GM18505 (cell line): ENCODE data around the gene CAST.

Experiments used
- ATAC-seq: cut with Tn5 transposase; IDR thresholded peaks from one replicate; pipeline ENCODE4 v1.9.1; 2021; ENCODE audit not compliant: unreplicated experiment
- POLR2A ChIP-seq: IDR thresholded peaks from 4 replicates; pipeline ENCODE4 v1.6.1; 2011; ENCODE audit warnings: borderline replicate concordance; ENCODE audit not compliant: insufficient read depth, insufficient read length; ENCODE audit errors: extremely low read depth

CAST gene

DNA sequence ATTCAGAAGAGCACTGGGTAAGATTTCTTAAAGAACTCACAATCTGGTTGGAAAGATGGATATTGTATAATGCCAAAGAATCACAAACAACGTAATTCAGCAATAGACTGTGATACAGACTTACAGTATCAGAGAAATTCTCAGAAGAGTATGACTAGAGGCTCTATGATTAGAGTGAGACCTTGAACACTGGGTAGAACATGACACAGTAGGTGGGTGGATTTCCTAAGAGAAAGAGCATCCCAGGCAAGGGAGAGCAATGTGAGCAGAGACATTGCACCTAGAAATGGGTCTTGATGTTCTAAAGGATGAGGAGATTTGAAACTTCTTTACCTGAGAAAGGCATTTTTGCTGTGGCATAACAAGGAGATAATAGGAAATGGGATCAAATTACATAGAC lies 27.3 kb upstream of the CAST start:
- TF ChIP-seq POLR2A = no peak
- no peak for ATAC-seq

DNA sequence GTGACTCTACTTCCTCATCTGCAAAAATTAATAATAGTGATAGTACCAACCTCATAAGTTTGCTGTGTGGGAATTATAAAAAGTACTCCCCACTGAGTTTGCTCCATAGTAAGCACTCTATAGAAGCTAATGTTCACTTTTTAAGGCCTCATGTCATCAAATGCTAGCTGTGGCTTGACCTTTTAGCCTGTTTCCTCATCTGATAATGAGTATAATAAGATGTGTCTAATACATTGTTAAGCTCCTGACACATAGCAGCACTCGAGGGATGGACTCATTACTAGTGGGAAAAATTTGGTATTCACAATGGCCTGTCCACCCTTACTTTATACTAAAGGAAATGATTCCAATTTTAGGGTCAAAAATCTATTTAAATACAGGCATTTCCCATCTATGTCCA lies 26.1 kb upstream of the CAST start:
- TF ChIP-seq POLR2A = no peak
- ATAC-seq = no peak

DNA sequence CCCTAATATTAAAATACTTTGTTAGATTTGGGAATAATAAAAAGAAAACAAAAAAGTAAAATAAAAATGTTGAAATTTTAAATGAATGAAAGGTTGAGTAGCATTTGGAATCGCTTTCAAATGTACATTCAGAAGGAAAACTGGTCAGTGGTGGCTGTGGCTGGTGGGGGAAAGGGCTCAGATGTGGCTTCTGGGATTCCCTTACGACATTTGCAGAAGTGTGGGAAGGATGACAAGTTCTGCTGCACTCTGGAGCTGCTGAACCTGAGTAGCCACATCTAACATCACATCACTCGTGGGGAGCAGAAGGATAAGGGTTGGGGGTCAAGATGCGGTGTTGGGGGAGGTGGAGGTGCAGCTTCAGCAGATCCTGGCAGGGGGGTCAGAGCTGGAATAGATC lies 25.6 kb upstream of the CAST start:
- TF ChIP-seq POLR2A = no peak
- no peak for ATAC-seq

DNA sequence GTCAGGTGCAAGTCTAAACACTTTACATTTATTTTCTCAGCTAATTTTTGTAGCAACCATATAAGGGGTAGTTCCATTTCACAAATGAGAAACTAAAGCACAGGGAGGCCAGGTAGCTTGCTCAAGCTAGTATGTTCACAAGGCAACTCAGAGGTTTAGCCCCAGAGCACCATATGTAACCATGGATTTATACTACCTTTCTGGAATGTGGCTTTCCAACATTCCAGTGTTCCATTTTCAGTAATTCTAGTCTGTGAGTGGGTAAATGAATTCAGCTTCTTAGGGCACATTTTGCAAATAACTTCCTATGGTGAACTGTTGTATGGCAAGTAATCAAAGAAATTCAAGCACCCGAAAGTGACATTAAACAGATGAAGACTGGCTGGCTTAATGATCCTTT lies 25.0 kb upstream of the CAST start:
- no peak for TF ChIP-seq POLR2A
- ATAC-seq = no peak

DNA sequence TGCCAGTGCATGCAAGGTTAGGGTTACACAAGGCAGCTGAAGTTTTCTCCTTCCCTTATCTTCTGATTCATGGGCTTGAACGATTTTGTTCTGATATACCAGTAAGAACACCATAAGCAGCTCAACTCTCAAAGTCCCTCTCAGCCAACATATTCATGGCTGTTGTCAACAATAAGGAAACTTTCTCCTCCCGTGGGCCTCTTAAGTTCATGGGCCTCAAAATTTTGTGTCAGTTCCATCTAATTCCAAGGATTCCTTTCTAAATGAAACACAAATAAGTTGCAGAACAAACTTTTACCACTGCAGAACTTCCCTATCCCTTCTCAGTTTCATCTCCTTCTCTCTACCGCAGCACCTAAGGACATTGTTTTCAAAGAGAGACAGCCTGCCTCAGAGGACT lies 23.6 kb upstream of the CAST start:
- TF ChIP-seq POLR2A = no peak
- no peak for ATAC-seq

DNA sequence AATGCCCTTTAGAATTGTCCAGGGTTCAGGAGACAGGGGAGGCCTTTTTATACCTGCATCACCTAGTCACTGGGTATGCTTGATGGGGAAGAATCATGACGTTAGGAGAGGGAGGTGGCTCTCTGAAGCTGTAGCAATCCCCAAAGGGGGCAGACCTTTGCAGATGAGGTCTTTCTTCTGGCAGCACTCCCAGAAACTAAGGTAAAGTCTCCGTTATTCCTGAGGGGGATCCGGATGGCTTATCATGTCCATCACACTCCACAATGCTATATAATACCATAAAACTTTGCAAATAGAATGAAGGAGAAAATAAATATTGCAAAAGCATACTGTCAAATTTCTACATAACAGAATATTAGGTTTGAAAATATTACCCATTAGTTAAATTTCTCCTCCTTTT lies 21.5 kb upstream of the CAST start:
- no peak for TF ChIP-seq POLR2A
- no peak for ATAC-seq

DNA sequence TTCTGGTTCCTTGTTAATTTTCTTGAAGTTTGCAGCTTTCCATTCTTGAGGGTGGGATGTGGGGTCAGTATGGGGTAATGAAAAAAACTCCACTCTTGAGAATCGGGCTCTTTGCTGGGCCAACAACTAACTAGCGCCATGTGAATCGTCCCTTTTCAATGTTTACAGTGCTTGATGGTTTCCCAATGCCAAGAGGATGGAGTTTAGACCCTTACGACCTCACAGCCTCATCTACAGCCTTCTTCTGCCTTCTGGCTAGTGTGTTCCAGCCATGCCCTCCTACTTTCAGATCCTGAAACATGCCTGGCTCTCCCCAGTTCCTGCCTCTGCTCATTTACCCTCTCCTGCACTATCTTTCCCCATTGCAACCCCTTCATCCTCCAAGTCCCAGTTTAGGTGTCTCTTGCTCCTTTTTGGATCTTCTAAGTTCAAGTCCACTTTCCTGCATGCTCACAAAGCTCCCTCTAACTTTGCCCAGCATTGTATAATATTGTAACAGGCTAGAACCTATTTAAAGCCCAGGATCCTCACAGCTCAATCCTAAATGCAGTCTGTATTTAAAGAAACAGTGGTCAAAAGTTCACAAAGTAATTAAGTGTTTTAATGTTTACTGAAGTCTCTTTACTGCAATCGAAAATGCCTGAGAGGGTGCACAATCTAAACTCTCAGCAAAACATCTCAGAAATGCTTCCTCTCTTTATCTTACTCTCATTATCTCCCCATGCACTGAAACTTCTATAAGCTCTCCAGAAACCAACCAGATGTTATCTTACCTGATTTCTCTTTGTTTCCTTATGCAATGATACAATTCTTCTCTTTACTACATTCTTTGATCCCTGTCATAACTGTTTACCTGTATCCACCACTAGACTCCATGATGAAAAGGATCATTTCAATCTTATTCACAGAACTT lies 20.6 kb upstream of the CAST start:
- no peak for ATAC-seq

DNA sequence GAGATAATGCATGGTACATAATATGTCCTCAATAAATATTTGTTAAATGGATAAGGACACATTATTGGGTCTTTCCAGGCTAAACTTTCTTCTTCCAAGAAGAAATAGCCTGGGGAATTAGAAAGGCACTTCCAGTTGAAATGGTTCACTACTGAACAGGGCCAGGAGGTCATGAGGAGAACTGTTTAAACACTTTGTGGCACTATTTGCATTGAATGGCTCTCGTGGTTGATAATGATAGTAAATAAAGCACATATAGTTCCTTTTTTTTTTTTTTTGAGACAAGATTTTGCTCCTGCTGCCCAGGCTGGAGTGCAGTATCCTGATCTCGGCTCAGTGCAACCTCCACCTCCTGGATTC lies 19.9 kb upstream of the CAST start:
- ATAC-seq = no peak

More for the DNA sequence above, 20.6 kb upstream of the CAST start:
- no peak for TF ChIP-seq POLR2A

DNA sequence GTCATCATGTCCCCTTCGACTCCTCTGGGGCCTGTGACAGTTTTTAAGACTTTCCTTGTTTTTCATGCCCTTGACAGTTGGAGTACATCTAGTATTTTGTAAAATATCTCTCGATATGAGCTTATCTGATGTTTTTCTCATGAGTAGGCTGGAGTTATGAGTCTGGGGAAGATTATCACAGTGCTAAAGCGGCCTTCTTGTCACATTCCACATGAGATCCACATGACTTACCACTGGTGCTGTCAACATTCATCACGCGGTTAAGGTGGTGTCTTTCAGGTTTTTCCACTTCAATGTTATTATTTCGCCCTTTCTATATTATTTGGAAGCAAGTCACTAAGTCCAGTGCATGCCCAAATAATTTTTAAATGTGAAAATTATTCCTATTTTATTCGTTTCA lies 17.1 kb upstream of the CAST start:
- no peak for TF ChIP-seq POLR2A
- no peak for ATAC-seq

More for the DNA sequence above, 19.9 kb upstream of the CAST start:
- no peak for TF ChIP-seq POLR2A

DNA sequence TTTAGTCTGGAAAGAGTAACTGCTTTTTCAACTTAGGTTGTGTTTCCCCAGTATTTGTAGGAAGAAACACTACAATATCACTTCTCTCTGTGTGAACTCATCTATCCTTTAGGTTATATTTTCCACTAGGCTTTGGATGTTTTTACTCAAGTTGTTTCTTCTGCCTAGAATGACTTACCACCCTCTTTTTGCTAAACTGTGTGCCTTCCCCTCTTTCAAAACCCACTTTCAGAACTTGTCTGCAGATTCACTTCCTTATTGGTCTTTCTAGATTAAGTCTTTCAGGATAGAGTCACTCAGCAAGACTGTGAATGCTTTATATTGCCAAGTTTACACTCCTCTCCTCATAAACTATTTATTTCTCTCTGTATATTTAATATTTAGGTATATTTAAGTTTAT lies 14.2 kb upstream of the CAST start:
- peak; percentile 77 for ATAC-seq
- TF ChIP-seq POLR2A = no peak

DNA sequence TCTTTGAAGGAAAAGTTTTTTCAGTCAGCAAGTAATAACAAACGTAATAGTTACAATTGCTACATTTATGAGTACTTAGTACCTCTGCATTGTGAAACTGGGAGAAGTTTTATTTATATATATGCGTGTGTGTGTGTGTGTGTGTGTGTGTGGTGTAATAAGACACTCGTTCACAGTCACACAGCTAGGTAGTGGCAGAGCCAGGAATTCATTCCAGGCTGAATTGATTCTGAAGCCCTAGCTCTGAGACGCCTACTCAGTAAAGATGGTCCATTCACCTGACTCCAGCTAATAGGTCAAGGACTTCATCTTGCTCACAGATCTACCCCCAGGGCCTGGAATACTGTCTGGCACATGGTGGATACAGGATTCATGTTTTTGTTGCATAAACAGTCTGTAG lies 13.6 kb upstream of the CAST start:
- TF ChIP-seq POLR2A = no peak
- ATAC-seq = no peak

DNA sequence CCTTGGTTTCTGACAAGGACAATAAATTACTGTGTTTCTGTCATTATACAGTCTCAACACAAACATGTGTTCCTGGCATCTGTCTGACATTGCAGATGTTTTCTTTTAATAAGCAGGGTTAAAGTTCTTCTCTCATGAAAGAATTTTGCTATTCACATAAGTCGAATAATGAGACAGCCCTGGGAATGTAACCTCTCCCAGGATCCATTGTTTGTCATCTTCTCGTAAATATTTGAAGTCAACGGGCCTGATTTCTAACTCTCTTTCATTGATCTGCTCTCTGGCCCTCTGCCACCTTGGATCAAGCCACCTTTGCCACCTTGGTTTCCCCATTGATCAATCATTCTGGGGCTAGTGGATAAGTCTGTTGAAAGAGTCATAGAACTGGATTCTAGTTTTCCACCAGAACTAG lies 12.9 kb upstream of the CAST start:
- no peak for ATAC-seq

DNA sequence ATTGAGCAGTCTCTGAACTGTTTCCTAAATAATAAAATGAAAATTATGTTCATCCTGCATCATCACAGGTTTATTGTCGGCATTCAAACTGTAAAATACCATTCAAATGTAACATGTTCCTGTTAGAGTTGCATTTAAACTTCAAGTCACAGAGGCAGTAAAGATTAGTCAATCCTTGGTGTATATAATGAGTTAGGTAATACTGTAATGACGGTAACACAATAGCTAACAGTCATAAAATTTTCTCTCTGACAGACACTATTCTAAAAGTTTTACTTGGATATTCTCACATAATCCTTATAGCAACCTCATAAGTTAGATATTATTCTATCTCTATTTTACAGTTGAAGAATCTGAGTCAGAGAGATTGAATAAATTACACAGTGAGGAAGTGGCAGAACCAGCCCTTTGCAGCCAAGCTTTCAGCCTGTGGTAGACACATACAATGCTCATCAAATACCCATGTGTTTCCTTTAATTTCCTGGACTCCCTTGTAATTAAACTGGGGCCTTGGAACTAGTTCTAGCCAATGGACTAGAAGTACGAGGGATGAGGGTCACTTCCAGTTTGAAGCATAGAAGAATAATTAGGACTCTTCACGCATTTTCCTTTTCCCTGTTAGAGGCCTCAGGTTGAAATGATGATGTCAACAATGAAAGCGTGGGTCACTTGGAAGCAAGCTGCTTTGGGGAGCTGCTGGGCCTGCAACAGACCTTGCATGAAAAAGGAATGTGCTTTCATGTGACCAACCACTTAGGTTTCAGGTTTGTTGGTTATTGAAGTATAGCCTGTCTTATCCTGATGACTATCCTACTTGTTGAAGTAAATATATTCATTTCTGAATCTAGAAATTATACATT lies 12.3 kb upstream of the CAST start:
- ATAC-seq = no peak
- TF ChIP-seq POLR2A = no peak

More for the DNA sequence above, 12.9 kb upstream of the CAST start:
- TF ChIP-seq POLR2A = no peak

DNA sequence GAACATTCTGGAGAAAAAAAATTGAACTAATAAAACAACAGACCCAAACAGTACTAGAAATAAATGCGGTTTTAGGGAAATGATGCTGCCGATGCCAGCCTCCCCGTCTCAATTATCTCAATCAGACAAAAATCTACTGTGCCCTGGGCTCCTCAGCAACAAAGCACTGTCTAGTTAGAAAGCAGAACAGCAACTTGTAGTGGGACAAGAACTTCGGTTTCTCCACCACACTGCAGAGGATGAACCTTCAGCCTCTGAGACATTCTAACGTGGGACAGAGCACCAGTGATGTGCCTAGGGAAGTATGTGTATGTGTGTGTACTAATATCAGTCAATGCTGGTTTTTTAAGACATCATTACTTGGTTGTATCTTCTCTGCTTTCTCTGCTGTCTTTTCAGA lies 11.1 kb upstream of the CAST start:
- no peak for ATAC-seq
- TF ChIP-seq POLR2A = no peak
